GM21737 (cell line): ENCODE measurements around the gene SHC4.
A peak's percentile ranks its signal among the peaks of the same experiment; 100 is the strongest.

Source experiments
- ATAC-seq: cut with Tn5 transposase; IDR thresholded peaks from one replicate; pipeline ENCODE4 v1.9.1; 2021; ENCODE audit warnings: mild to moderate bottlenecking, moderate library complexity; ENCODE audit not compliant: unreplicated experiment

The SHC4 gene

GRCh38 chr15:48968066-48968465, 4.3 kb upstream of the SHC4 start:
- ATAC-seq = no peak

GRCh38 chr15:48967336-48967735, 3.6 kb upstream of the SHC4 start:
- no peak for ATAC-seq

- ATAC-seq = peak; percentile 59
Observed at GRCh38 chr15:48966595-48967301, 3.0 kb upstream of the SHC4 start.

GRCh38 chr15:48965972-48966371, 2.3 kb upstream of the SHC4 start:
- peak; percentile 69 for ATAC-seq

GRCh38 chr15:48964898-48965297, 1.2 kb upstream of the SHC4 start:
- ATAC-seq = no peak

GRCh38 chr15:48962662-48963523, 826 bp downstream of the SHC4 start:
- no peak for ATAC-seq

GRCh38 chr15:48955967-48956366, 7.8 kb downstream of the SHC4 start:
- no peak for ATAC-seq

GRCh38 chr15:48955370-48955769, 8.3 kb downstream of the SHC4 start:
- no peak for ATAC-seq

GRCh38 chr15:48954538-48954937, 9.2 kb downstream of the SHC4 start:
- no peak for ATAC-seq

- no peak for ATAC-seq
Observed at GRCh38 chr15:48946840-48947187, 16.9 kb downstream of the SHC4 start.

- no peak for ATAC-seq
Observed at GRCh38 chr15:48946074-48946839, 17.5 kb downstream of the SHC4 start.

GRCh38 chr15:48945386-48945785, 18.3 kb downstream of the SHC4 start:
- no peak for ATAC-seq

GRCh38 chr15:48941904-48942303, 21.8 kb downstream of the SHC4 start:
- ATAC-seq = no peak

- ATAC-seq = peak; percentile 83
Observed at GRCh38 chr15:48940508-48940907, 23.2 kb downstream of the SHC4 start.

- no peak for ATAC-seq
Observed at GRCh38 chr15:48939648-48940047, 24.1 kb downstream of the SHC4 start.

- no peak for ATAC-seq
Observed at GRCh38 chr15:48937886-48938285, 25.8 kb downstream of the SHC4 start.

GRCh38 chr15:48936666-48937065, 27.1 kb downstream of the SHC4 start:
- ATAC-seq = no peak

GRCh38 chr15:48935236-48935635, 28.5 kb downstream of the SHC4 start:
- ATAC-seq = no peak

- no peak for ATAC-seq
Observed at GRCh38 chr15:48930735-48931134, 33.0 kb downstream of the SHC4 start.

- ATAC-seq = no peak
Observed at GRCh38 chr15:48929661-48930060, 34.1 kb downstream of the SHC4 start.

- ATAC-seq = no peak
Observed at GRCh38 chr15:48928877-48929538, 34.7 kb downstream of the SHC4 start.
